ENCODE results near the gene UGT1A6.

- TF ChIP-seq EZH2 (IDR thresholded peaks at IDR 0.05; ENCODE audit: insufficient read depth, poor library complexity, severe bottlenecking) (no peak), EZH2phosphoT487 (IDR thresholded peaks at IDR 0.05; ENCODE audit: insufficient read depth, low read depth) (no peak)
Observed at GRCh38 chr2:233779722-233780121, 87.0 kb downstream of the UGT1A6 start.

All from GM23248 (cell line).